Neural cell (in vitro differentiated cells): ENCODE measurements around the gene C10orf62.

Experiments used
- EP300 ChIP-seq: fragments of 450-650 bp; conservative IDR thresholded peaks from 2 replicates; pipeline ENCODE4 v1.6.1; 2014; ENCODE audit warnings: antibody characterized with exemption, mild to moderate bottlenecking, moderate library complexity; ENCODE audit not compliant: poor library complexity, severe bottlenecking
- TAF1 ChIP-seq: IDR thresholded peaks from 2 replicates; pipeline ENCODE4 v1.6.1; 2012; ENCODE audit warnings: low read depth
- TF ChIP-seq, protein P1 (sequence below): fragments of 450-650 bp; IDR thresholded peaks from 2 replicates; pipeline ENCODE4 v1.5.1; 2014; ENCODE audit warnings: antibody characterized with exemption, mild to moderate bottlenecking, moderate library complexity; ENCODE audit not compliant: poor library complexity, severe bottlenecking

DNA sequence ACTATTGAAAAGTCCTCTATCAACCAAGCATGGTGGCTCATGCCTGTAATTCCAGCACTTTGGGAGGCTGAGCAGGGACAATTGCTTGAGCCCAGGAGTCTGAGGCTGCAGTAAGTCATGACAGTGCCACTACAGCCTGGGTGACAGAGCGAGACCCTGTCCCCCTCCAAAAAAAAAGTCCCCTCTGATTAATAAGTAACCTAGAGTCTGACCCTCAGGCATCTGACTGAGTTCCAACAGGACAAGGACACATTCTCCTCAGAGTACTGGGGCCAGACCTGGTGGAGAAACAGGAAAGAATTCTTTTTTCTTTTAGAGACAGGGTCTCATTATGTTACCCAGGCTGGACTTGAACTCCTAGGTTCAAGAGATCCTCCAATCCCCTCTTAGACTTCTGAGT, 33.8 kb downstream of the C10orf62 start:
- TF ChIP-seq, protein P1, sequence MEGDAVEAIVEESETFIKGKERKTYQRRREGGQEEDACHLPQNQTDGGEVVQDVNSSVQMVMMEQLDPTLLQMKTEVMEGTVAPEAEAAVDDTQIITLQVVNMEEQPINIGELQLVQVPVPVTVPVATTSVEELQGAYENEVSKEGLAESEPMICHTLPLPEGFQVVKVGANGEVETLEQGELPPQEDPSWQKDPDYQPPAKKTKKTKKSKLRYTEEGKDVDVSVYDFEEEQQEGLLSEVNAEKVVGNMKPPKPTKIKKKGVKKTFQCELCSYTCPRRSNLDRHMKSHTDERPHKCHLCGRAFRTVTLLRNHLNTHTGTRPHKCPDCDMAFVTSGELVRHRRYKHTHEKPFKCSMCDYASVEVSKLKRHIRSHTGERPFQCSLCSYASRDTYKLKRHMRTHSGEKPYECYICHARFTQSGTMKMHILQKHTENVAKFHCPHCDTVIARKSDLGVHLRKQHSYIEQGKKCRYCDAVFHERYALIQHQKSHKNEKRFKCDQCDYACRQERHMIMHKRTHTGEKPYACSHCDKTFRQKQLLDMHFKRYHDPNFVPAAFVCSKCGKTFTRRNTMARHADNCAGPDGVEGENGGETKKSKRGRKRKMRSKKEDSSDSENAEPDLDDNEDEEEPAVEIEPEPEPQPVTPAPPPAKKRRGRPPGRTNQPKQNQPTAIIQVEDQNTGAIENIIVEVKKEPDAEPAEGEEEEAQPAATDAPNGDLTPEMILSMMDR, result no peak
- TF ChIP-seq TAF1 (no peak), EP300 (no peak)
